ENCODE results near the gene STIM2. TPM values are rescaled to one million over a fixed set of nuclear protein-coding genes. Genes with fewer than 3 reads are reported as not detected.

Gene STIM2
- polyA plus RNA-seq, 5 donors: 45.2 to 58.7 (median 57.2) TPM

- no peak for DNase-seq
Observed at GRCh38 chr4:26830701-26831100, 29.9 kb upstream of the STIM2 start.

DNA sequence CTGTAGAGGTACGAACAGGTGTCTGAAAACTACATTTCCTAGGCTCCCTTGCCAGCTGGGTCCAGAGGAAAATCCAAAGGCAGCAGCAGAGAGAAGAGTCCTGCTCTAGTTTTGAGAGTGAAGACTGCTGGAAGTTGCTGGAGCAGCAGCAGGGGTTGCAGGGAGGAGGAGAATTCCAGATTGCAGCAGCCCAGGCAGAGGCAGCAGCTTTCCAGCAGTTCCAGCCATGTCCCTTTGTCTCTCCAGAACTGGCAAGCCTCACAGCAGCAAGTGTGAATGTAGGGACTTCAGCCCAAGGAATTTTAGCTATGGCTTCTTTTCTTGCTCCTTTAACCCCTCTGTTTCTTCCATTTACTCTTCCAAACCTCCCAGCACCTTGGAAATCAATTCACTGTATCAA is 24.1 kb upstream of the STIM2 start:
- DNase-seq: no peak

GRCh38 chr4:26837993-26838842 is 22.4 kb upstream of the STIM2 start:
- DNase-seq: no peak

- no peak for DNase-seq
Observed at GRCh38 chr4:26839016-26839415, 21.6 kb upstream of the STIM2 start.

DNA sequence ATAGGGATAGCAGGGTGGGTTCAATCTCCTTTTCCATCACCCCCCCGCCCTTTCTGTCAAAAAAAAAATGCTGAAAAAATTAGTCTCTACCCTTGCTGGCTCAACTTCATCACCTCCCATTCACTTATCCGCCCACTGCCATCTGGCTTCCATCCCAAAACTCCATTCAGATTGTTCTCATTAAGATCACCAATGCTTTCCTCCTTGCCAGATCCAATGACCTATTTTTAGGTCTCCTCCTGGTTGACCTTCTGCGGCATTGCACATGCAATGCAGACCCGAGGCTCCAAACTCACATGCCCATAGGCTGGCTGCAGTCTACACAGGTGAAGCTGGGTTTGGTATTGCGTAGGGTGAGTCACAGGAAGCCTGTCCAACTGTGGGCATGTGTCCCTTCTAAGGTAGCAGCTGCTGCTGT is 21.1 kb upstream of the STIM2 start:
- no peak for DNase-seq

DNA sequence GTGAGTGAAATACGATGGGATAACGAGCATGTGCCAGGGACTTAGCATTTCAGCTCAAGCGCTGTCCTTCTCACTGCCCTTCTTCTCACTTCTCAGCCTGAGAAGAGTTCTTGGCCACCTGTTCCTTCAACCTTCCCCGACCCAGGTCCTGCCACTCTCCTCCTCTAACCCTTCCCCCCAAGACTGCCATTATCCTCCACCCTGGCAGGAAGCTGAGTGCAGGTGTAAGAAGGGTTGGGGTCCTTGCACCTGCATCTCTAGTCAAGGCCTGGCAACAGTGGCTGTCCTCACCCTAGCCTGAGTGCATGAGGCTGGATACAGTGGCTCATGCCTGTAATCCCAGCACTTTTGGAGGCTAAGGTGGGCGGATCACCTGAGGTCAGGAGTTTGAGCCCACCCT is 19.9 kb upstream of the STIM2 start:
- DNase-seq: no peak

- DNase-seq: no peak
Observed at GRCh38 chr4:26842911-26843310, 17.7 kb upstream of the STIM2 start.

DNA sequence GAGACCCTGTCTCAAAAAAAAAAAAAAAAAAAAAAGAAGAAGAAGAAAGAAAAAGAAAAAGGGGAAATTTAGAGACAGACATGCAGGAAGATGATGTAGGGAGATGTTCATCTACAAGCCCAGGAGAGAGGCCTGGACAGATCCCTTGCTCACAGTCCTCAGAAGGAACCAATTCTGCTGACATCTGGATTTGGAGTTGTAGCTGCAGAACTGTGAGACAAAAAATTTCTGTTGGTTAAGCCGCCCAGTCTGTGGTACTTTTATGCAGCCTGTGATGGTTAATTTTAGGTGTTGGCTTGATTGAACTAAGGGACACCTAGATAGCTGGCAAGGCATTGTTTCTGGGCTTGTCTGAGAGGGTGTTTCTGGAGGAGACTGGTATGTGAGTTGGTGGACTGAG is 10.1 kb upstream of the STIM2 start:
- no peak for DNase-seq

DNA sequence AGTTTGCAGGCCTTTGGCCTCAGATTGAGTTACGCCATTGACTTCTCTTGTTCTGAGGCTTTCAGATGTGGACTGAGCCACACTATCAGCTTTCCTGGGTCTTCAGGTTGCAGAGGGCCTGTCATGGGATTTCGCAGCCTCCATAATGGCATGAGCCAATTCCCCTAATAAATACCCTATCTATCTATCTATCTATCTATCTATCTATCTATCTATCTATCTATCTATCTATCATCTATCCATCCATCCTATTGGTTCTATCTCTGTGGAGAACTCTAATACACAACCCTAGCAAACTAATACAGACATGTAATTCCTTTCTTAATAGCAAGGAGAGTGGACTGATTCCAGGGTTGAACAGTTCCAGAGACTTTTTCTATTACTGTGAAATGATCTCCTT is 9.5 kb upstream of the STIM2 start:
- no peak for DNase-seq

DNA sequence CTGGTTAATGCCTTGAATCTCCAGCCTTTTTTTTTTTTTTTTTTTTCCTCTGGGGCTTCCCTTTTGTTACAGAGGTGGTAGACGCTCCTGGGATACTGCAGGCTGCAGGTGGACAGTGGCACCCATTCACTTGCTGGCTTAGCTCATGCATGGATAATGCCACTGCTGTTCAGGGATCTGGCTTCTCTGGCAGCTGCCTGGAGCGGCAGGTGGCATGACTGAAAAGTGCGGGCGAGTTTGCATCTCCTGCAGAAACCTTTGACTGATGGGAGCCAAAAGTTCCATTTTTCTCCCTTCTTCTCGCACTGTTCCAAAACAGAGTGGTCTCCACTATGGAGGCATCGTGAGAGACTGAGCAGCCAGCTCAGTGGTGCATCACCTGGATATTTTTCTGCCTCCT is 5.9 kb upstream of the STIM2 start:
- DNase-seq: no peak

DNA sequence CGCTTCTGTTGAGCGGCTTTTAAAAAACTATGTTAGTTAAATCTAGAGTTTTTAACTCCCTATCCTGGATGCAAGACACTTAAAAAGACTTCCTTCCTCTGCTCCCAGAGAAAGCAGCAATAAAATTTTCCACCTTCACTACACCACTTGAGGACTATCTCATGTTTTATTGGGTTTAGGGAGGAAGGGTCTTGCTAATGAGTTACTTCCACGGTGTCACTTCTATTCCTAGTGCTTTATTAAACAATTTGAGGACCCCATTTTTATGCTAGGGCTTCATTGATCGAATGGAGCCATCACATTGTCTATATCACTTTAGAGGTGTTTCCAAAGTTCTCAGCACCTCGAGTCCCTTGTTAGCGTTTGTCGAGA is 3.7 kb upstream of the STIM2 start:
- no peak for DNase-seq

- DNase-seq: peak; percentile 87 to 88
Observed at GRCh38 chr4:26857278-26858034, 3.2 kb upstream of the STIM2 start.

DNA sequence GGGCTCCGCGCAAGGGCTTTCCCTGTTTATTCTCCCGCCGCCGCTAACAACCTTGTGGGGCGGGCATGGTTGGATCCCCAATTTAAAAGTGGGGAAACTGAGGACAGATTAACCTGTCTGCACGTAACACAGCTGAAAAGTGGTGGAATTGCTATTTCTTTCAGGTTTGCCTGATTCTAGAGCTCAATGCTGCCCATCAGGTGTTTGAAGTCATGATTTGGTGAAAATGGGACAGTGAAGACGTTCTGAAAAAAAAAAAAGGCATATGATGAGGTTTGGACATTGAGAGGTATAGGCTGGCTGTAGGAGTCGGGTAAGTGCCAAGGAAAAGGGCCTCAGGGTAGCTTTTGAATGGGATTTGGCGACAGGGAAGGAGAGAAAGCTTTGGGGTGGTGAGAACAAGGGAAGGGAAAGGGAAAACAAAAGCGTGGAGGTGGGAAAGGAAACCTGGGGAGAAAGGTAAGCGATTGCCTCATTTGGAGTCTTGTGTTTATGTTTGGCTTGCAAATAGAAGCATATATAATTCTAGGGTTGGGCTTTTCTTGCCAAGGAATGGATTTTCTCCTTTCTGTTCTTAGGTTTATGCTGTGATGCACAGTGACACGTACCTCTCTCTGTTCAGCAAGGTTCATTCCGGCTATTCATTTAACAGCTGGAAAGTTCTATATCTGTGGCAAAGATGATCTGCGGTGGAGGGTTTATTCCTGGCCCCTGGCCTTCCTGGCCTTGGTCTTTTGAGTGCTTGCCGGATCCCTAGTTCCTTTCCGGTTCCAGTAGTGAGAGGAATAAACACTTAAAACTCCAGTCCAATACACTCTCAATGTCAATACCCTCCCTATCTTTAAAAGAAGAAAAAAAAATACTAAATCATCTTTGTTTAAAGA is 2.4 kb upstream of the STIM2 start:
- no peak for DNase-seq

GRCh38 chr4:26858947-26859401 is 1.7 kb upstream of the STIM2 start:
- DNase-seq: no peak

DNA sequence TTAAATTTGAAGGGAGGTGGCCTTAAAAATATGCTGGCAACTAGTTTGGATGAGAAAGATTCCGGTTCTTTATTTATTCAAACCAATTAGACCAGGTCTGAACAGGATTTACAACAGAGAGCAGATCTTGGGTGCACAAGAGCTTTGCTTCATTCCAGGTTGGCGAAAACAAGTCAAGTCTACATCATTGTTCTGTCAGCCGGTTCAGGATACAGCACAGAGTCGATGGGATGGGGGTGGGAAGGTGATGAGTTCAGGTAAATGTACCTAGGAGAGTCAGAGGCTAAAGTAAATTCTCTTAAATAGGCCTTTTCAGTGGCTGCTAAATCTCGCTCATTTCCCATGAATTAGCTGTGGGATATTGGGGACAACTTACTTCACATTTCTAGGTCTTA is 882 bp upstream of the STIM2 start:
- DNase-seq: no peak

DNA sequence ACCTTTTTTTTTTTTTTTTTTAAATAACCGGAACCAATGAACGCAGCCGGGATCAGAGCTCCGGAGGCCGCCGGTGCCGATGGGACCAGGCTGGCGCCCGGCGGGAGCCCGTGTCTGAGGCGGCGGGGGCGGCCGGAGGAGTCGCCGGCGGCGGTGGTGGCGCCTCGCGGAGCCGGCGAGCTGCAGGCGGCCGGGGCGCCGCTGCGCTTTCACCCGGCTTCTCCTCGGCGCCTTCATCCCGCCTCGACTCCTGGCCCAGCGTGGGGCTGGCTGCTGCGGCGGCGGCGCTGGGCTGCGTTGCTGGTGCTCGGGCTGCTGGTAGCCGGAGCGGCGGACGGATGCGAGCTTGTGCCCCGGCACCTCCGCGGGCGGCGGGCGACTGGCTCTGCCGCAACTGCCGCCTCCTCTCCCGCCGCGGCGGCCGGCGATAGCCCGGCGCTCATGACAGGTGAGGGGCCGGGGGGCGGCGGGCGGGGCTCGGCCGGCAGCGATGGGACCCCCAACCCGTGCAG is 337 bp downstream of the STIM2 start:
- DNase-seq: no peak

DNA sequence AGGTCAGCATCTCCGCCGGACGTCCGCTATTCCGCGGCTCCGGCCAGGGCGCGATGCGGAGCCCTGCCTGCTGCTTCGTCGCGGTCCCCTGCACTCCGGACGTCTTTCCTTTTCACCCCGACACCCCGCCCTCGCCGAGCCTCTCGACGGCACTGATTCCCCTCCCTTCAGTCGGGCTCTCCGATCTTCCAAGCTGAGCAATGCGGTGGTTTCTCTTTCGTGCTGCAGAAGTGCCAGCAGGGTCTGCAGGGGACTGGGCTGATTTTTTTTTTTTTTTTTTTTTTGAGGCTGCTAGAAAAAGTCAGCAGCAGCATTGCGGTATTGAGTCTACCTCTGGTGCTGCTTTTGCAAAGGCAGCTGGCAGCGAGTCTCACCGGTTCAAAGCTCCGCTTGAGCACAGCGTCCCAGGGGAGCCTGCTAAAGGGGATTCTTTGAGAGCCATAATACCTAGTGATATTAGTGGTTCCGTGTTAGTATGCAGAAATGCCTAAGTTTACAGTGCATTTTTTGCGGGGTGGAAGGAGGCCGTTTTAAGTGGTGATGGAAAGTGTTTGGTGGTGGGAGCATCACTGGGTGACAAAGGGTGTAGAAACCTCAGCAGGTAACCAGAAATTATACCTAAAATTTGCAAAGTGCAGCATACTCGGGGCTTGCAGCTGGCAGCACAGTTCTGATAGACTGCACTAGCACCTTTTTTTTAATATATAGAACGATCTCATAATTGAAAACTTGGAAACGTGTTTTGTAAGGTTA is 969 bp downstream of the STIM2 start:
- peak; percentile 63 to 71 for DNase-seq

- DNase-seq: no peak
Observed at GRCh38 chr4:26862381-26862915, 1.8 kb downstream of the STIM2 start.

- DNase-seq: no peak
Observed at GRCh38 chr4:26863512-26863911, 2.9 kb downstream of the STIM2 start.

GRCh38 chr4:26864899-26865298 is 4.3 kb downstream of the STIM2 start:
- no peak for DNase-seq

GRCh38 chr4:26866203-26866602 is 5.6 kb downstream of the STIM2 start:
- DNase-seq: no peak

All from right lung (tissue), 5 donors.